DOHH2 (cell line): ENCODE data around the gene WDR33.

ENCODE experiments used
- CTCF ChIP-seq: fragments of 200-600 bp; sonication (generic); IDR thresholded peaks from one replicate; pipeline ENCODE4 v1.5.1; 2014; ENCODE audit warnings: antibody characterized with exemption, mild to moderate bottlenecking, low read depth, low read length; ENCODE audit not compliant: poor library complexity, severe bottlenecking
- EZH2phosphoT487 ChIP-seq: fragments of 200-600 bp; sonication (generic); IDR thresholded peaks from 2 replicates; pipeline ENCODE4 v1.6.1; 2017; ENCODE audit warnings: borderline replicate concordance, mild to moderate bottlenecking, antibody characterized with exemption, low read length, moderate library complexity, mixed read lengths

GRCh38 chr2:127853671-127854070, 42.7 kb upstream of the WDR33 start:
- no peak for TF ChIP-seq CTCF
- no peak for TF ChIP-seq EZH2phosphoT487
